HepG2 (cell line): ENCODE results near the gene ABCB8. TPM values are rescaled to one million over a fixed set of nuclear protein-coding genes. Genes with fewer than 3 reads are reported as not detected.

Experiments
- ARNTL ChIP-seq: sonication (generic); formaldehyde crosslinking; IDR thresholded peaks from 2 replicates; pipeline ENCODE4 v1.4.0; 2020; ENCODE audit warnings: mild to moderate bottlenecking, missing genetic modification reagents
- CREB1 ChIP-seq, 2 experiments: fragments of 450-650 bp in 1 of 2; IDR thresholded peaks; 2 replicates each; pipeline ENCODE4 v1.6.1; 2016 to 2017; ENCODE audit warnings: control low read depth in 1 of 2, mild to moderate bottlenecking in 1 of 2, missing compliant biosample characterization in 1 of 2, missing genetic modification characterization in 1 of 2
- EED ChIP-seq: sonication (generic); formaldehyde crosslinking; IDR thresholded peaks from 2 replicates; pipeline ENCODE4 v1.5.0; 2020; ENCODE audit warnings: mild to moderate bottlenecking, missing genetic modification reagents
- EP300 ChIP-seq, 3 experiments: sonication (generic) in 1 of 3; formaldehyde crosslinking in 1 of 3; IDR thresholded peaks; 2 replicates each; pipeline versions ENCODE4 v1.5.1 to v1.6.1; 2011 to 2020; ENCODE audit warnings: low read depth in 2 of 3, low read length in 2 of 3, borderline replicate concordance in 1 of 3, improper control_type of control experiment in 1 of 3, mild to moderate bottlenecking in 1 of 3, missing genetic modification reagents in 1 of 3, moderate library complexity in 1 of 3
- ERF ChIP-seq: IDR thresholded peaks from 2 replicates; pipeline ENCODE4 v1.6.1; 2018; ENCODE audit warnings: missing biosample characterization, missing genetic modification reagents
- FOXK1 ChIP-seq: sonication (generic); formaldehyde crosslinking; IDR thresholded peaks from 2 replicates; pipeline ENCODE4 v1.4.0; 2020; ENCODE audit warnings: low read depth, missing genetic modification reagents, borderline replicate concordance
- GMEB2 ChIP-seq: IDR thresholded peaks from 2 replicates; pipeline ENCODE4 v1.6.1; 2016; ENCODE audit warnings: missing biosample characterization, missing genetic modification reagents, low read depth
- GZF1 ChIP-seq: sonication (generic); formaldehyde crosslinking; IDR thresholded peaks from 2 replicates; pipeline ENCODE4 v1.5.1; 2020; ENCODE audit warnings: mild to moderate bottlenecking, missing genetic modification reagents
- HNF4A ChIP-seq: sonication (generic); formaldehyde crosslinking; IDR thresholded peaks from 2 replicates; pipeline ENCODE4 v1.4.0; 2020; ENCODE audit warnings: missing genetic modification reagents
- ISL2 ChIP-seq: sonication (generic); formaldehyde crosslinking; IDR thresholded peaks from 2 replicates; pipeline ENCODE4 v1.5.0; 2020; ENCODE audit warnings: missing genetic modification reagents
- KLF13 ChIP-seq: sonication (generic); formaldehyde crosslinking; IDR thresholded peaks from 2 replicates; pipeline ENCODE4 v1.4.0; 2020; ENCODE audit warnings: mild to moderate bottlenecking, missing genetic modification reagents
- NFKBIZ ChIP-seq: IDR thresholded peaks from 2 replicates; pipeline ENCODE4 v1.6.1; 2018; ENCODE audit warnings: missing genetic modification reagents, missing compliant biosample characterization
- NR2F6 ChIP-seq, 2 experiments: IDR thresholded peaks; 2 replicates each; pipeline ENCODE4 v1.6.1; 2016; ENCODE audit warnings: antibody characterized with exemption in 1 of 2, mild to moderate bottlenecking in 1 of 2
- PAXIP1 ChIP-seq: sonication (generic); formaldehyde crosslinking; conservative IDR thresholded peaks from 2 replicates; pipeline ENCODE4 v1.4.0; 2020; ENCODE audit warnings: mild to moderate bottlenecking, missing genetic modification reagents, moderate library complexity
- POLR2G ChIP-seq: fragments of 200-400 bp; formaldehyde crosslinking; IDR thresholded peaks from 2 replicates; pipeline ENCODE4 v1.6.1; 2018; ENCODE audit warnings: mild to moderate bottlenecking, low read depth, low read length, moderate library complexity
- ZBTB43 ChIP-seq: sonication (generic); formaldehyde crosslinking; conservative IDR thresholded peaks from 2 replicates; pipeline ENCODE4 v1.4.0; 2020; ENCODE audit warnings: missing genetic modification reagents
- ZC3H13 ChIP-seq: sonication (generic); formaldehyde crosslinking; IDR thresholded peaks from 2 replicates; pipeline ENCODE4 v1.8.1; 2023; ENCODE audit warnings: mild to moderate bottlenecking, missing genetic modification reagents, moderate library complexity
- ZFP41 ChIP-seq: sonication (generic); formaldehyde crosslinking; IDR thresholded peaks from 2 replicates; pipeline ENCODE4 v1.4.0; 2020; ENCODE audit warnings: mild to moderate bottlenecking, missing genetic modification reagents, borderline replicate concordance
- ZNF546 ChIP-seq: sonication (generic); formaldehyde crosslinking; conservative IDR thresholded peaks from 2 replicates; pipeline ENCODE4 v1.8.1; 2023; ENCODE audit warnings: mild to moderate bottlenecking, missing genetic modification reagents
- ZNF577 ChIP-seq: sonication (generic); formaldehyde crosslinking; IDR thresholded peaks from 2 replicates; pipeline ENCODE4 v1.4.0; 2020; ENCODE audit warnings: mild to moderate bottlenecking, low read depth, missing genetic modification reagents, borderline replicate concordance
- ZSCAN31 ChIP-seq: sonication (generic); formaldehyde crosslinking; IDR thresholded peaks from 2 replicates; pipeline ENCODE4 v1.5.0; 2020; ENCODE audit warnings: low read depth, mild to moderate bottlenecking, missing genetic modification reagents
- polyA plus RNA-seq, 8 experiments: library from polyadenylated mRNA; depleted of rRNA in 3 of 8; stranded (reverse) in 7 of 8; unstranded in 1 of 8; fragments of >200 nt; fragmentation: Illumina TruSeq in 4 of 8; extraction: Trizol in 4 of 8; gene quantifications; 2 replicates each; pipeline versions ENCODE4 v1.2.1 to v1.2.3, GENCODE V29; 2011 to 2016; ENCODE audit warnings: low read depth in 4 of 8, missing spikeins in 1 of 8, mixed read lengths in 1 of 8; ENCODE audit not compliant: insufficient read depth in 1 of 8
- total RNA-seq, 5 experiments: library from RNA; depleted of rRNA; stranded (reverse); fragments of >200 nt; fragmentation: Illumina TruSeq; extraction: Trizol; gene quantifications; 2 replicates each; pipeline ENCODE4 v1.2.3, GENCODE V29; 2016; ENCODE audit warnings: low read depth in 1 of 5

The ABCB8 gene
- total and polyA plus RNA-seq, 2 of the 13 experiments (the other 11 are each of a cell fraction or from before 2014, with no cell fraction given) = 6.6 to 16.7 TPM

GRCh38 chr7:151085691-151086620 is 57.7 kb downstream of the ABCB8 start, which contains the start of gene AGAP3 (continued):
- peak; percentile 46 for TF ChIP-seq PAXIP1 (CRISPR knock-in tag)
- TF ChIP-seq CREB1 (IDR thresholded peaks at IDR 0.05) = no peak
- no peak for TF ChIP-seq CREB1 (CRISPR knock-in tag; IDR thresholded peaks at IDR 0.05)
- TF ChIP-seq ERF (CRISPR knock-in tag) = peak; percentile 72; the same call in 1 of the 2 replicates
- TF ChIP-seq FOXK1 (CRISPR knock-in tag) = no peak
- TF ChIP-seq ZFP41 (CRISPR knock-in tag) = no peak
- no peak for TF ChIP-seq EED (CRISPR knock-in tag)
- 0 out of 2 replicates have a peak, but pooled peaks have one; percentile 54 for TF ChIP-seq GZF1
- no peak for TF ChIP-seq KLF13 (CRISPR knock-in tag)
- 0 out of 2 replicates have a peak, but pooled peaks have one; percentile 24 for TF ChIP-seq ZBTB43 (CRISPR knock-in tag)
- TF ChIP-seq EP300 (IDR thresholded peaks at IDR 0.05; ENCODE audit: low read depth in 2 of 2, low read length in 2 of 2) = no peak
- TF ChIP-seq EP300 (CRISPR knock-in tag; IDR thresholded peaks at IDR 0.05; ENCODE audit: borderline replicate concordance) = no peak
- TF ChIP-seq ZC3H13 (CRISPR knock-in tag) = no peak; the same call in 1 of the 2 replicates
- TF ChIP-seq ZNF577 (CRISPR knock-in tag) = no peak
- no peak for TF ChIP-seq NR2F6 (IDR thresholded peaks at IDR 0.05)
- TF ChIP-seq NR2F6 (CRISPR knock-in tag; IDR thresholded peaks at IDR 0.05) = no peak
- TF ChIP-seq ZSCAN31 (CRISPR knock-in tag) = peak; percentile 74; the same call in 1 of the 2 replicates
- TF ChIP-seq GMEB2 = no peak
- 0 out of 2 replicates have a peak, but pooled peaks have one; percentile 22 for TF ChIP-seq ISL2 (CRISPR knock-in tag)
- TF ChIP-seq POLR2G = peak; percentile 91
- TF ChIP-seq ARNTL (CRISPR knock-in tag) = no peak
- 0 out of 2 replicates have a peak, but pooled peaks have one; percentile 32 for TF ChIP-seq ZNF546 (CRISPR knock-in tag)
- no peak for TF ChIP-seq NFKBIZ (CRISPR knock-in tag)
- TF ChIP-seq HNF4A = no peak
